SU-DHL-6 (cell line): ENCODE measurements around the gene DACH2.

Experiments used
- CTCF ChIP-seq: fragments of 200-600 bp; sonication (generic); IDR thresholded peaks from one replicate; pipeline ENCODE4 v1.5.1; 2017; ENCODE audit warnings: antibody characterized with exemption, mild to moderate bottlenecking, low read length, moderate library complexity; ENCODE audit not compliant: insufficient read depth, poor library complexity, severe bottlenecking
- EZH2phosphoT487 ChIP-seq: fragments of 200-600 bp; sonication (generic), shearing (Covaris generic); conservative IDR thresholded peaks from 2 replicates; pipeline ENCODE4 v1.6.1; 2018; ENCODE audit warnings: mild to moderate bottlenecking, antibody characterized with exemption, low read length, moderate library complexity, mixed read lengths

- TF ChIP-seq CTCF (no peak), EZH2phosphoT487 (no peak)
Measured at GRCh38 chrX:86329174-86329573, 180.9 kb downstream of the DACH2 start.
